HG03039 (cell line): ENCODE data around the gene GPR161.

ENCODE experiments used
- ATAC-seq: cut with Tn5 transposase; IDR thresholded peaks from one replicate; pipeline ENCODE4 v1.9.1; 2021; ENCODE audit warnings: mild to moderate bottlenecking, moderate library complexity; ENCODE audit not compliant: unreplicated experiment

Gene GPR161

DNA sequence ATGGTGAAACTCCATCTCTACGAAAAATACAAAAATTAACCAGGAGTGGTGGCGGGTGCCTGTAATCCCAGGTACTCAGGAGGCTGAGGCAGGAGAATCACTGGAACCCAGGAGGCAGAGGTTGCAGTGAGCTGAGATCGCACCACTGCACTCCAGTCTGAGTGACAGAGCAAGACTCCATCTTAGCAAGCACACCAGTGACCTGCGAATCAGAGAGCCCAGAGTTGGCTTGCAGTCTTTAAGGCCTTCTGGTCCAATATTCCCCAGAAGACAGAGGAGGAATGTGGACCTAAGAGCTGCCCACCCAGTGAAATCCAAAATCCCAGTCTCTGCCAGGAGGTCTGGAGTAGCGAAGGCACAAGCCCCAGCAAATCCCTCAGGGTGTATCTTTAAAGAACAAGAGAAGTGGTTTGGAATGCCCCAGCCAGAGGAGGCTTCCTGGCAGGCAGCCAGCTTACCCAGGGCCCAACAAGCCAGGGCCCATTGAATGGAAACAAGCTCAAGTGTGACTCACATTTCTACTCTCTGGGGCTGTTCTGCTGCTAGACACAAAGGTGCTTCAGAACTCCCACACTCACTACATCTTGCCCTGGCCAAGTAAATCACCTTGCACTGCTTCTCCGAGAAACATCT, 23.9 kb downstream of the GPR161 start:
- ATAC-seq: no peak

DNA sequence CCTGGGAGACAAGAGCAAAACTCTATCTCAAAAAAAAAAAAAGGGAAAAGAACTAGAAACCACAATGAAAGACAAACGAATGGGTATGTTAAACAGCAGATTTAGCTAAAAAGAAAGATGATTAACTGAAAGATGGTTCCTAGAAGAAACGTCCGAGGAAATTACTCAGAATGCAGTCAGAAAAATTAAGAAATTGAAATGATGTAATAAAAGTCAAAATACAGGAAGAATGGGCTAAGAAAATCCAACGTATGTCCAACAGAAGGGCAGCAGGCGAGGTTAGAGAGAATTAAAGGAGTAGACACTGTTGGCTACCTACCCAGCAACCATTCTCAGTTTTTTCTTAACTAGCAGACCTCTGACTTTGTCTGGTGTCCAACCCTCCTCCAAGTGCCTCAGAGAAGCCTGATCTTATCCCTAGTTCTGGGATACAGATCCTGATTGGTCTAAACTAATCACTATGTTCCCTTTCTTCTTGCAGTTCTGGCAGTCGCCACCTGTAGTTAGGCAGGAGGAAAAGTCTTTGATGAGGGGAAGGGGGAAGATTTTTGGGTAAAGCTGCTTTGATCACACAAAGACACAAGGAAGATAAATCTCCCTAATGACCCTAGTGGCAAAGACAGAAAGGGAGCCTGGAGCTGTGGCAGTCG, 25.7 kb downstream of the GPR161 start:
- ATAC-seq: no peak

DNA sequence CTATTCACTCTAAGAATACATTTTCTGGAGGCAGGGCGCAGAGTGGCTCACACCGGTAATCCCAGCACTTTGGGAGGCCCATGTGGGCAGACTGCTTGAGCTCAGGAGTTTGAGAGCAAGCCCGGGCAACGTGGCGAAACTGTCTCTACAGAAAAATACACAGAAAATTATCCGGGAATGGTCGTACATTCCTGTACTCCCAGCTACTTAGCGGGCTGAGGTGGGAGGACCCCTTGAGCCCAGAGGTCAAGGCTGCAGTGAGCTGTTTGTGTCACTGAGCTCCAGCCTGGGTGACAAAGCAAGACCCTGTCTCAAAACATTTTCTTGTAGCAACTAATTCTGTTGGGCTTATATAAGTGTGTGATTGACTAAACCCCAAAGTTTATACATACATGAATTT, 30.5 kb downstream of the GPR161 start:
- ATAC-seq: no peak

DNA sequence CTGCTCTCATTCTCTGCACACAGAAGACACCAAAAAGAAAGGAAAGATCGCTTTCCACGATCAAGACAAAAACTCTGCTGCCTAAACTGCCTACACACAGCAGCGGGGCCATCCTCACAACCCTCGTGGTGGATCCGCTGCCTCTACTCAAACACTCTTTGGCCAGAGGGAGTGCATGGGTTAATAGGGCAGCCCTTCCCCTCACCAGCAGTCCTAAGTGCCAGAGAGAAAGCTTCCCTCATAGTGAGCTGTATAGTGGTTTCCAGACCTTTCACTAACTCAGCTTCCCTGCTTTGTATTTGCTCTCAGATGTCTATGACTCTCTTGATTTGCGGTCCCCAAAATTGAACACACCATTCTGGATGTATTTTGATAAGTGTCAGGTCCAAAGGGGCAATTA, 30.9 kb downstream of the GPR161 start:
- ATAC-seq: no peak

DNA sequence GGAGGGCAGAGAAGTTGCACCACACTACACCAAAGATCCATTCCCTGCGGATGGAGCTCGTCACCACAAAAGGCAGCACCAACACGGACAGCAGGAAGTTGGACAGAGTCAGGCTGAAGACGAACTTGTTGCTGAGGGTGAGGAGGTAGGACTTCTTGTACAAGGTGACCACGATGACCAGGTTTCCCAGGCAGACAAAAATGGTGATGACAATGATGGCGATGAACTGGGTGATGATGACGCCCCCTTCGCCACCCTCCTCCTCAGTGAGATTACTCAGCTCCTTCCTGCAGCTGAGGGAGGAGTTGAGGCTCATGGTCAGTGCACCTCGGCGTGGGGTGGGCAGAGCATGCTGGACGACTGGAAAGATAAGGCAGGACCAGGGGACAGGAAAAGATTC, 32.2 kb downstream of the GPR161 start:
- no peak for ATAC-seq

DNA sequence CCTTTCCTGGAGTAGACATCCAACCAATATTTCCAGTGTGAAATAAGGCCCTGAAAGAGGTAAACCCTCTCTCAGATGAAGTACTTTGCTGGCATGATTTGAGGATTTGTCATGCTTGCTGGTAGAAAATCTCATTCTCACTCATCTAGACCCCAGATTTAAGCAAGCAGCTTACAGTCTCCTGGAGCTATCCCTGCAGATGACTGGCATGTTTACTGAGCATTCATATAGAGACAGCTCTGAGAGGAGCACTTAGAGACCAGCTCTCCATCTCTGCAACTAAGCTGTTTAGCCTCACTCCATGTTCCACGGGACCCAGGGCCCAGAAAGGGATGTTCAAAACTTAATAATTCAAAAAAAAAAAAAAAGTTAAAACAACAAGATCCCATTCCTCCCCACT, 34.2 kb downstream of the GPR161 start:
- no peak for ATAC-seq

- no peak for ATAC-seq
Observed at GRCh38 chr1:168101336-168101735, 35.4 kb downstream of the GPR161 start.

- ATAC-seq: no peak
Observed at GRCh38 chr1:168100315-168101002, 36.3 kb downstream of the GPR161 start.

DNA sequence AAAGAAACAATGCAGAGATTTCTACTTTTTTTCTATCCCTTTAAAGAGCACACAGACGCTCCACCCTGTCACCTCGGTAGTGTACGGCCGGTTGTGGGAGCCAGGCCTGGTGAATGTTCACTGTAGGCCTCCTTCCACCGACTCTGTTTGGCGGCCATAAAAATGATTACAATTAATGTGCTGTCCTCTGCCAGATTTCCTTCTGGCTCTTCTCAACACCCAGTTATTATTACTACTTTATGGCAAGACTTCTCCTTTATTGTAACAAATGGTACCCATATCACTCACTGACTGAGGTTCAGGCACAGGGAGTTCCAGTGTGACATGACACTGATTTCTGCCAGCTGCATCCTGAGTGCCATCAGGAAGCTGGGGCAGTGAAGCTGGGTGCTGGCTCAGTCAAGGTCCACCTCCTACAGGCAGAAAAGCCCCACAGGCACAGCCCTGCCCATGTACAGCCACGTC, 37.4 kb downstream of the GPR161 start:
- no peak for ATAC-seq

GRCh38 chr1:168098534-168099320, 38.0 kb downstream of the GPR161 start:
- no peak for ATAC-seq

GRCh38 chr1:168097921-168098528, 38.7 kb downstream of the GPR161 start:
- ATAC-seq: no peak

DNA sequence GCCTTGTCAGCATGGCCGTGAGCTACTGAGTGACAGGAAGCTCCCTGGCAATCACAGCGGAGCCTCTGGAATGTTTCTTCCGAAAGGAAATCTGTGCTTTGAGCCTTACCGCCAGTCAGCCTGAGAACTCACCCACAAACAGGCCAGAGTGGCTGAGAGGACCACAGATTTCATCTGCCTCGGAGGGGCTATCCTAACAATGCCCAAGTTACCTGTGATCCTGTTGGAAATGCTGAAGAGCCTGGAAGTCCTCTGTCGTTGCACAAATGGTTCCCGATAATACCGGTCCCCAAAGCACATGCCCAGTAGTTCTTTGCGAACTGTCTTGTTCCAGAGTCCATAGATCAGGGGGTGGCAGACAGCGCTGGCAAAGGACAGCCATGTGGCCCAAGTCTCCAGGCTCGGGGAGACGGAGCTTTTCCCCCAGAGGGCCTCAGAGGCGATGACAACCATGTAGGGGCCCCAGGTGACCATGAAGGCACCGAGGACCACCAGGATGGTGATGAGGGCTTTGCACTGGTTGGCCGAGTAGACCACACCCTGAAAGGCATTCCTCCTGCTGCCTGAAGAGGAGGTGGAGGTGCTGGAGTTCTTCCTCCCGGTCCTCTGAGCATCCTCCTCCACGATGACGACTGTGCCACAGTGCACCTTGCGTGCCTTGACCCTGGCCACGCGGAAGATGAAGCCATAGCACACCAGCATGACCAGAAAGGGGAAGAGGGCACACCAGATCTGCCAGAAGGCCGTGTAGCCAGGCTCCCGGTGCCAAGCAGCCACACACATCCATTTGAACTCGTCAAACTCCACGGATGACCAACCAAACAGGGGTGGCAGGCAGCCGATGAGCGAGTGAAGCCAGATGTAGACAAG, 40.2 kb downstream of the GPR161 start:
- ATAC-seq: no peak

DNA sequence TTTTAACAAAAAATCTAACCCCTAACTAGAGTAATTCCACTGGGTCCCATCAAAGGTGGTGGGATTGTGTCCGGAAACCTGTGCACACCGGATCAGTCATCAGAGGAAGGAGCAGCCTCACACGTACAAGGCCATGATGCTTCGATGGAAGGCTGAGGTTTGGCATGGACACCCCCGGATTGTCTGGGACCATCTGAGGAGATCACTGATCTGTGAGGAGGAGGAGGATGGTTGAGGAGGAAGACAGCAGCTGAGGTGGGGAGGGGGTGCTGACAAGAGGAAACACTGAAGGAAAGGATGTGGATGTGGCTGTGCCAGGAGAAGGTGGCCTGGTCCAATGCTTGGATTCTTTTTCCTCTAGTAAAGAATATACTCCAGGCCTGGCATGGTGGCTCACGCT, 41.3 kb downstream of the GPR161 start:
- ATAC-seq: no peak

DNA sequence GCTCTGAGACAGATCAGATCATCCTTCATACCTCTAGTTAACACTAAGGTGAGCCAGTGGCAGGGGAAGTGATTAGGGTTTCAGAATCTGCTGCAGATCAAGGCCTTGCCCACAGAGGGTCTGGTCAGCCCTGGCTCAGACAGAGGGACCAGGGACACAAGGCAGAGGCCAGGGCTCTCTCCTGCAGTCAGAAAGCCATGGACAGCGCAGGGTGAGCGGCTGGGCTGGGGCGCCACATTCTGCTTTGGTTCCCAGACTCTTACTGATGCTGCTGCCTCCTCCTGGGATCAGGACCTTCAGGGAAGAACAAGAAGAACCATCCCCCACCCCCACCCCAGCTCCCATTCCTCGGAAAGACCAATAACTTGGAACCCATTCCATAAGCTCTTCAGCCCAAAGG, 43.1 kb downstream of the GPR161 start:
- no peak for ATAC-seq

GRCh38 chr1:168092566-168093355, 44.0 kb downstream of the GPR161 start:
- ATAC-seq: no peak

GRCh38 chr1:168091720-168092550, 44.8 kb downstream of the GPR161 start:
- ATAC-seq: no peak

GRCh38 chr1:168091063-168091462, 45.7 kb downstream of the GPR161 start:
- no peak for ATAC-seq

DNA sequence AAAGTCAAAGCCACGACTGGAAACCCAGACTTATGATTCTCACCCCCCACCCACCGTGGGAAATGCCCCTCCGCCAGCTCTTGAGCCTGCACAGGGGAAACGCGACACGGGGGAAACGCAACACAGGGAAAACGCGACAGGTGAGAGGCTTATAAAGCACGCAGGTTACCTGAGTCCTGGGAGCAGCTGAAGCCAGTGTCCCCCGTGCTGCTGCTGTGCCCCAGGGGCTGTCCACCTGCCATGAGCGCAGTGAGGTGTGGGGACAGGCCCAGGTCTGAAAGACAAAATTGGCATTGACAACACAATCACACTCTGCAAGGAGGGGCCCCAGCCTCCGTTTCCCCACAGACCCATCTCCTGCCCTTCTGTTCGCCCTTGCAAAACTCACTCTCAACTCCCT, 46.3 kb downstream of the GPR161 start:
- no peak for ATAC-seq
